ENCODE measurements around the gene EIF5B.

DNA sequence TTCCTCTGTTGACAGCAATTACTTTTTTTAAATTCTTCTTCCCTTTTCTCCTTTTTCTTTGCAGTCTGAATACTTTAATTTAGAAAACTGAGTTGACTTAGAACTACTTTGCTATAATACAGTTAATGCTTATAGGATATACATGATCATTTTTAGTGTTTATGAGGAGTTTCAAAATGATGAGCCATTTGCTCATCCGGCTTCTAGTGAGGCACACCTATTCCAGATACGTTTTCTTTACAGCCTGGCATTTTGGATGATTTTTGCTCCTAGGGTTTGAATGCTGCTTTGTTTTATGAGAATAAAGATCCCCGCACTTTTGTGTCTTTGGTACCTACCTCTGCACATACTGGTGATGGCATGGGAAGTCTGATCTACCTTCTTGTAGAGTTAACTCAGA is 52.8 kb downstream of the EIF5B start:
- TF ChIP-seq CTCF (conservative IDR thresholded peaks at IDR 0.05; ENCODE audit: low read length) = no peak
- TF ChIP-seq EZH2phosphoT487 (IDR thresholded peaks at IDR 0.05; ENCODE audit: borderline replicate concordance) = no peak
